ENCODE data around the gene LARP4.
"Not testable (repeated sequence)": the region's sequence is repeated elsewhere in the genome, so short reads cannot be mapped to it uniquely, and the experiment has no call there.

LARP4 gene

GRCh38 chr12:50483488-50483887 is 82.8 kb downstream of the LARP4 start:
- Histone ChIP-seq H3K9me2 (replicated peaks; ENCODE audit: insufficient read depth, low read length) (no peaks in the 10 kb centered on the region), H3K27me3 (ENCODE audit: low read length) (no peaks in the 10 kb centered on the region), H4K20me1 (ENCODE audit: low read depth, low read length) (no peaks in the 10 kb centered on the region), H3K4me2 (ENCODE audit: low read depth, low read length, poor library complexity, severe bottlenecking) (no peak overlapping the region), H2AFZ (ENCODE audit: low read depth, low read length, severe bottlenecking) (no peak overlapping the region), H3F3A (ENCODE audit: insufficient read depth) (no peaks in the 10 kb centered on the region; the same call in 1 of the 2 replicates), H3K9me3 (ENCODE audit: insufficient read depth, low read length) (no peaks in the 10 kb centered on the region), H3K79me2 (ENCODE audit: insufficient read depth, low read length) (no peaks in the 10 kb centered on the region), H3K27ac (ENCODE audit: low read depth, low read length) (no peak overlapping the region), H3K36me3 (ENCODE audit: low read length) (peaks cover under 1% of the 10 kb centered on the region; the same call in 1 of the 2 replicates), H3K9ac (ENCODE audit: low read length) (no peak overlapping the region), H3K4me3 (ENCODE audit: insufficient read depth, low read length, poor library complexity, severe bottlenecking) (no peak overlapping the region)
- TF ChIP-seq CTCF (IDR thresholded peaks at IDR 0.05; ENCODE audit: insufficient read depth, low read length, poor library complexity, severe bottlenecking) (no peak), EZH2phosphoT487 (conservative IDR thresholded peaks at IDR 0.05; ENCODE audit: low read length) (no peak)

- no peaks in the 10 kb centered on the region for H3K36me3 ChIP-seq (ENCODE audit: low read length)
- no peak overlapping the region for H3K4me3 ChIP-seq (ENCODE audit: insufficient read depth, low read length, poor library complexity, severe bottlenecking)
- no peaks in the 10 kb centered on the region for H4K20me1 ChIP-seq (ENCODE audit: low read depth, low read length)
- no peaks in the 10 kb centered on the region for H3K79me2 ChIP-seq (ENCODE audit: insufficient read depth, low read length)
- H3F3A ChIP-seq (ENCODE audit: insufficient read depth), result no peaks in the 10 kb centered on the region
- H3K27ac ChIP-seq (ENCODE audit: low read depth, low read length), result no peak overlapping the region
- H3K9ac ChIP-seq (ENCODE audit: low read length), result no peak overlapping the region
- H2AFZ ChIP-seq (ENCODE audit: low read depth, low read length, severe bottlenecking), result no peak overlapping the region
- H3K9me3 ChIP-seq (ENCODE audit: insufficient read depth, low read length), result no peaks in the 10 kb centered on the region
- H3K4me2 ChIP-seq (ENCODE audit: low read depth, low read length, poor library complexity, severe bottlenecking), result no peak overlapping the region
- no peaks in the 10 kb centered on the region for H3K27me3 ChIP-seq (ENCODE audit: low read length)
- TF ChIP-seq CTCF (IDR thresholded peaks at IDR 0.05; ENCODE audit: insufficient read depth, low read length, poor library complexity, severe bottlenecking), result no peak
- no peak for TF ChIP-seq EZH2phosphoT487 (conservative IDR thresholded peaks at IDR 0.05; ENCODE audit: low read length)
- no peaks in the 10 kb centered on the region for H3K9me2 ChIP-seq (replicated peaks; ENCODE audit: insufficient read depth, low read length)
Measured at GRCh38 chr12:50488801-50489200, 88.1 kb downstream of the LARP4 start.

GRCh38 chr12:50498119-50498518 is 97.4 kb downstream of the LARP4 start:
- not testable (repeated sequence) for H3K36me3 ChIP-seq (ENCODE audit: low read length); H4K20me1 ChIP-seq (ENCODE audit: low read depth, low read length); H3K4me2 ChIP-seq (ENCODE audit: low read depth, low read length, poor library complexity, severe bottlenecking); H3K9me3 ChIP-seq (ENCODE audit: insufficient read depth, low read length); H3K27me3 ChIP-seq (ENCODE audit: low read length); H3K9ac ChIP-seq (ENCODE audit: low read length); H3F3A ChIP-seq (ENCODE audit: insufficient read depth); H3K27ac ChIP-seq (ENCODE audit: low read depth, low read length); H3K79me2 ChIP-seq (ENCODE audit: insufficient read depth, low read length); H2AFZ ChIP-seq (ENCODE audit: low read depth, low read length, severe bottlenecking); H3K4me3 ChIP-seq (ENCODE audit: insufficient read depth, low read length, poor library complexity, severe bottlenecking); H3K9me2 ChIP-seq (replicated peaks; ENCODE audit: insufficient read depth, low read length)

GRCh38 chr12:50504798-50505674 is 104.4 kb downstream of the LARP4 start, which contains the start of gene DIP2B:
TSS of gene DIP2B (plus strand) at chr12:50504985. CDS start at chr12:50505141, 156 bp downstream.
- Histone ChIP-seq H3K79me2 (ENCODE audit: insufficient read depth, low read length) (peaks cover 32% of the 10 kb centered on the region), H3K9me3 (ENCODE audit: insufficient read depth, low read length) (no peaks in the 10 kb centered on the region), H4K20me1 (ENCODE audit: low read depth, low read length) (peaks cover 13% of the 10 kb centered on the region; the same call in 1 of the 2 replicates), H3K27ac (ENCODE audit: low read depth, low read length) (peak within 1 kb of the TSS; percentile 56), H3K4me2 (ENCODE audit: low read depth, low read length, poor library complexity, severe bottlenecking) (peak within 1 kb of the TSS; percentile 70), H3K9ac (ENCODE audit: low read length) (peak within 1 kb of the TSS; percentile 80), H2AFZ (ENCODE audit: low read depth, low read length, severe bottlenecking) (peak within 1 kb of the TSS; percentile 84), H3K4me3 (ENCODE audit: insufficient read depth, low read length, poor library complexity, severe bottlenecking) (peak within 1 kb of the TSS; percentile 70), H3K36me3 (ENCODE audit: low read length) (no peaks in the 10 kb centered on the region), H3F3A (ENCODE audit: insufficient read depth) (peaks cover 11% of the 10 kb centered on the region; the same call in 1 of the 2 replicates), H3K9me2 (replicated peaks; ENCODE audit: insufficient read depth, low read length) (no peaks in the 10 kb centered on the region), H3K27me3 (ENCODE audit: low read length) (no peaks in the 10 kb centered on the region)
- TF ChIP-seq CTCF (IDR thresholded peaks at IDR 0.05; ENCODE audit: insufficient read depth, low read length, poor library complexity, severe bottlenecking) (peak; percentile 48), EZH2phosphoT487 (conservative IDR thresholded peaks at IDR 0.05; ENCODE audit: low read length) (no peak)

Measured in SU-DHL-6 (cell line).